Hippocampal formation (tissue), 2 donors: ENCODE results near the gene SLC2A4.
"Not testable (repeated sequence)": the region's sequence is repeated elsewhere in the genome, so short reads cannot be mapped to it uniquely, and the experiment has no call there.

ENCODE experiments used
- DNase-seq, 2 donors: peaks; one replicate each; lab custom pipeline; 2025; lab: John Stamatoyannopoulos, UW

SLC2A4 gene

DNA sequence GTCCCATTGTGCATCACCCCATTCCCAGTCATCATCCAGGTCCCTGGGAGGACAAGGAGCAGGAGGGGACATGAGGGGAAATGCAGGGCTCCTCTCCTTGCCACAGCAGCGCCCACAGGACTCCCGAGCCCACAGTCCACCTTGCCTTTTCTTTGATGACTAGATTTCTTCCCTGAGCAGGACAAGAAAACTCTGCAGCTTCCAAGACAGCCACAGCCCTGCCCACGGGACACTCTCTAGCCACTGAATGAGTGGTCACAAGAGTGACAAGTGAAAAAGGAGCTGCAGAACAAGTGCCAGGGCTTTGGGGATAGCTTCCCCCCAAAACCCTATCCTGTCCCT is 42.9 kb downstream of the SLC2A4 start:
- DNase-seq, result no peak

DNA sequence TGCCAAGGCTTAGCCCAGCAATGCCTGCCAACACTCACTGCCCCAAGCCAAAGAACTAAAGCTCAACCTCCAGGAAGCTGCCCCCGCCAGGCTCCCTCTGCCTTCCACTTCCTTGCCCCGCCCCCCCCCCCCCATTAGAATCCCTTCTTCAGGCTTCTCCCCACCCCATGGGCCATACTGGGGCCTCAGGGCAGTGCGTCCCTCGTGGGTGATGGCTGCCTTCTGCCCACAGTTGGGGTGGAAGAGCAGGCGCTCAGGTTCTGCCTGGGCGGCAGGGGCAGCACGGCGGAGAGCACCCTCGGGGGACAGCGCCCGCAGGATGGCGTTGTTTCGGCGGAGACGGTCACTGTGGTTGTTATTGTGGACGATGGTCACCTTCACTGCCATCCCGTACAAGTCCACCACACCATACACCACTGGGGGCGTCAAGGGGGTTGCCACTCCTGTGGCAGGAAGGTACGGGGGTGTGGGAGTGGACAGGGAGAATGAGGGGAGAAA is 43.6 kb downstream of the SLC2A4 start:
- no peak for DNase-seq

DNA sequence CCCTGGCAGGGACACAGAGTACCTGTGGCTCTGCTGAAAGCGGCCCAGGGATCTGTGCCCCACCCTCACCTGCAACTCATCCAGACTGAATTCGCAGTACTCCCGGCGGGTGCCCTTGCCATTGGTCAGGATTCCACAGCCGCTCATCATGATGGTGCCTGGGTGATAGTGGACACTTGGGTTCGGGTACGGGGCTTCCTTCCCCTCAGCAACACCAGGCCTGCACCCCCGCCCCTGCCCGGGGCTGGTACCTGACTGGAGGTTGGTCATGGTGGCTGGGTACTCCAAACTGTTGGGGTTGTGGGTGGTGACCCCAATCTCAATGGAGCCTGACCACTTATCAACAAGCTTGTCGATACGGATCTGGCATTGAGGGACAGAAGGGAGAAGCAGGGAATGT is 44.7 kb downstream of the SLC2A4 start:
- no peak for DNase-seq

GRCh38 chr17:7327056-7327455 is 45.5 kb downstream of the SLC2A4 start:
- no peak for DNase-seq

- DNase-seq, result no peak
Measured at GRCh38 chr17:7327501-7327900, 46.0 kb downstream of the SLC2A4 start.

DNA sequence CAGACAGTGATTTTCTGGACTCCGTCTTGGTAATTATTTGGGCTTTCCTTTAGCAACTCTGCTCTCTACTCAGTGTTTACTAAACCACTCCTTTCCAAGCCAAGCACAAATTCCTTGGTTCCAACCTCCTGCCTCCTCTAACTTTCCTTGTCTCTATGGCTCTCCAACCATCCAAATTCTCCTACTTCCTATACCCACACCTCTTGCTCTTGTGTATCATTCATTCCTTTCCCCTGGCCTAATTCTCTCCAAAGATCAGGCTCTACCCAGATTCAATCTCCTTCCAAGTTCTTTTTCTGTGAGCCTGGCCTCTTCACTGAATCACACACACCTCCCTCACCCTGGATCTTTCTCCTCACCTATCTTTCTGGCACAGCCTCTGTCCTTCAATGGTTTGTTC is 46.5 kb downstream of the SLC2A4 start:
- no peak for DNase-seq

- DNase-seq, result no peak
Measured at GRCh38 chr17:7328840-7329373, 47.4 kb downstream of the SLC2A4 start, which contains the start of gene NEURL4. TSS of gene NEURL4 (minus strand) at chr17:7329335. CDS start at chr17:7329312, 23 bp downstream.

DNA sequence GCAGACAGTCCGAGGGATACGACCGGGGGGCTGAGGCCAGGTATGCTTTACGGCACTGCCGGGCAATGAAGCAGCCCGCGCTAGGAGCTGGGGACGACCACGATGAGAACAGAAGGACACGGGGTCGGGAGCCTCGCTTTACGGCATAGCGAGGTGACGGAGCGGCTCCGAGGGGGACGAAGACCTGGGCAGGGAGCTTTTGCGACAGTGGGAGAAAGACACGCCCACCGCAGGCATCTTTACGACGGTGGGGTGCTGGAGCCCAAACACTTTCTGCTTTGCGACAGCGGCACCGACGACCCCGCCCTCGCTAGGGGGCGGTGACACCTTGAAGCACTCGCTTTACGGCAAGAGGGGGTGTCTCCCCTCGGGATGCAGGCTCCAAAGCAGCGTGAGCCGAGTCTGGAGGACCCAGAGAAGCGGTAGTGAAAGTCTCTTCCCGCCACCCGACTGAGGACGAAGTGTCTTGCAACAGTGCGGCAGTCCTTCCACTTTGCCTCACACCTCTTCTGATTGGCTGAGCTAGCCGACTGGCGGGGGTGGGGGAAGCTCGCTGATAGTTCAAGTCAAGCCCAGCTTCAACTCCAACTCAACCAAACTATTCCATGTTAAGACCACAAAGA is 48.0 kb downstream of the SLC2A4 start:
- peak; percentile 96 to 100 for DNase-seq

GRCh38 chr17:7329997-7330637 is 48.6 kb downstream of the SLC2A4 start:
- peak; percentile 69 to 78 for DNase-seq

DNA sequence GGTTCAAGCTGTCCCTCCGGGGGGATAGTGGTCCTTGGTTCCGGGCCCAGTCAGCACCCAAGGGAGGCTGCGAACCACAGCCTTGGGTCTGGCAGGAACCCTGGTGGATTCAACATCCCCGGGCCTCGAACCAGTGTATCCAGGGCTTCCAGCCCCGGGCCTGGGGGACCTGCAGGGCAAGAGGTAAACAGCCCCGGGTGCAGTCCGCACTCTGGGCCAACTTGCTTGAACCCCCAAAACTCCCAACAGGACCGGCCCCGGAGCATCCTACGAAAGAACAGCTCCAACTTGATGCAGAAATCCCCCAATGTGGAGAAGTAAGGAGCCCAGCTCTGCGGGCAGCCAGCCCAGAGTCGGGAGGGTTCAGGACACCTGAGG is 49.1 kb downstream of the SLC2A4 start:
- no peak for DNase-seq

DNA sequence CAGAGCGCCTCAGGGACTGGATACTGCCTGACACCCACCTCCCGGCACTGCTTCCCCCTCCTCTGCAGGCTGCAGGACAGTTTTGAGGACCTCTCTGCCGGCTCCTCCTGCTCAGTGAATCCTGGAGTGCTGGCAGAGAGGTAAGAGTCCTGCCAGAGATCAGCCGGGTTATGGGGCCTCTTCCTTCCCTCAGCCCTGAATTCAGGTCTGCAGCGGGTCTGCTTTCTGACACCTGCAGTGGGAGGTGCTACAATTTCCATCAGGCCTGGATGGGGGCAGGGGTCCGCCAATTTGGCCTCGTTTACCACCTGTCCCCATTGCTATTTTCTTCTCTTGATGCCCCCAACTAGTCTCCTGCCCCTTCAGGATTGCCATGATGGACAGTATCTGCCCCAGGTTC is 50.6 kb downstream of the SLC2A4 start:
- DNase-seq, result no peak

- DNase-seq, result not testable (repeated sequence)
Measured at GRCh38 chr17:7332600-7333069, 51.1 kb downstream of the SLC2A4 start.

DNA sequence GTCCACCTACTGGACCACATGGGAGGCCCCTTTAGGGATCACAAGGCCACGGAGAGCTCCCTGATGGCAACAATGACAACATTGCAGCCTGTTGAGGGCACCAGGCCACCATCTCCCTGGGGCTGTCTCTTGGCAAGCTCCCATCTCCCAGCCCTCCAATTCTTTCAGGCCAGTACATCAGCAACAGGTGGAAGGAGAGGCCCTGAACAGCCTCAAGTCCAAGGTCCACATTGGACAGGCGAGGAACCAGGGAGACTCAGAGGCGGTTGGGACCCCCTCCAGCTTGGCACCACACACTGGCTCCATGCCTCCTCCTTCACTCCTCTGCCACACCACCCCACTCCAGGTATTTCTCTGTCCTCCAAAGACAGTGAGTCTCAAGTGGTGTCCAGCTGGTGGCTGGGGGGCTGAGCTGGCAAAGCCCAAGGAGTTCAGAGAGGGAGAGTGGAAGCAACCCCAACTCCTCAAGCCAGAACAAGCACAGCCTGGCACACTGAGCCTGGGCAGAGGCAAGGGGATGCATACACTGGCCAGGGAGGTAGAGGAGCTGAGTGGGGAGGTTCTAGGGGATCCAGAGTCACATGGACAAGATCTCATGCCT is 53.5 kb downstream of the SLC2A4 start:
- DNase-seq, result no peak

DNA sequence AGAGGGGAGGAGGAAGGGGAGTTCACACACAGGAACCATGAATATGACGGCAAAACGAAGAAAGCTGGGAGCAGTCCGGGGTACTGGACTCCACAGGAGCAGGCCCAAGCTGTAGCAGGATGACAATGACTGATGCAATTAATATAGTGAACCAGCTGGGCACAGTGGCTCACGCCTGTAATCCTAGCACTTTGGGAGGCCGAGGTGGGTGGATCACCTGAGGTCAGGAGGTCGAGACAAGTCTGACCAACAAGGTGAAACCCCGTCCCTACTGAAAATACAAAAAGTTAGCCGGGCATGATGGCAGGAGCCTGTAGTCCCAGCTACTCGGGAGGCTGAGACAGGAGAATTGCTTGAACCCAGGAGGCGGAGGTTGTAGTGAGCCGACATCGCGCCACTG is 54.2 kb downstream of the SLC2A4 start:
- DNase-seq, result not testable (repeated sequence)

DNA sequence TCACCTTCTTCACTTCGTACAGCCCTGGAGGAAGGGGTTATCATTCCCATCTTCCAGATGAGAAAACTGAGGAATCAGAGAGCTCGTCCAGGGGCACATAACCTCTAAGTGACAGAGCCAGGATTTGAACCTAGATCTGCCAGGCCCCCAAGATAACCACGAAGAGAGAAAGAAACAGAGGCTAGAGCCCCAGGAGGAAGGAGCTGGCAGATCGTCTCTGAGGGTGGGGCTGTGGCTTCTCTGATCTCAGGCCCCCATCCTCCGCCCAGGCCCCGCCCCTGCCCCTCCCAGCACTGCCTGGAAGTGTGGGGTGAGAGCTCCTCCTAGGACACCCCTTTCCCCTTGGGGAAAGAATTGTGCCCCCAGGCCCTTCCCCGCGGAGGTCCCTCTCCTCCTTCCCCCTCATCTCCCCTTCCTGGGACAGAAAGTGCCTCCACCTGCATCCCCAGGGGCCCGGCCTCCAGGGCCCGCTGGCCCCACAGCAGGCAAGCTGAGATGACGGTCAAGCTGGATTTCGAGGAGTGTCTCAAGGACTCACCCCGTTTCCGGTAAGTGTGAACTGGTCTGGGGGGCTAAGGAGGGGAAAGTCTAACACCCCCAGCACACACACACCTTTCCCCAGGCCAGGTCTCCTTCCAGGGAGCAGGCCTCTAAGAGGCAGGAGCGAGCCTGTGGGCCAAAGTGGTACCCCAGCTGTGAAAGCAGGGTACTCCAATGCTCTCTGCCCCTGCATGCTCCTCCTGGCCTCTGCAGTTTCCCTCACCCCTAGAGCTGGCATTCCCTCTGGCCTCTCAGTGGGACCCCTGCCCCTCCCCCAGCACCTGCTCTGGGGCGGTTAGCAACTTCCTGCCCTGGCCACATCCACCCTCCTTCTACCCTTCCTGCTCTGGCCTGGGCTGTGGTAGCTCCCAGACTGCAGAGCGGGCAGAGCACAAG is 55.0 kb downstream of the SLC2A4 start, which contains the start of gene ACAP1:
TSS of gene ACAP1 (plus strand) at position 290 of the 936 bp plus-strand sequence. CDS start at position 496, 206 bp downstream.
- DNase-seq, result no peak

GRCh38 chr17:7337600-7337999 is 56.1 kb downstream of the SLC2A4 start:
- not testable (repeated sequence) for DNase-seq
